NT2/D1 (cell line): ENCODE data around the gene CENPS.

ENCODE experiments used
- DNase-seq: peaks from one replicate; pipeline ENCODE4 v3.0.0-alpha.2; 2011; ENCODE audit warnings: low read depth, low spot score
- H3K27me3 ChIP-seq: 2 replicates; pipeline ENCODE4 v1.6.0; 2011; ENCODE audit warnings: mild to moderate bottlenecking; ENCODE audit not compliant: insufficient read length, insufficient read depth
- H3K36me3 ChIP-seq: 2 replicates; pipeline ENCODE4 v1.6.1; 2011; ENCODE audit warnings: mild to moderate bottlenecking, low read length, mixed read lengths; ENCODE audit not compliant: insufficient read depth, insufficient read length
- H3K4me1 ChIP-seq: 2 replicates; pipeline ENCODE4 v1.5.1; 2011; ENCODE audit not compliant: insufficient read depth, insufficient read length
- H3K4me3 ChIP-seq: 2 replicates; pipeline ENCODE4 v1.5.1; 2011; ENCODE audit warnings: low read depth; ENCODE audit not compliant: insufficient read length
- H3K9ac ChIP-seq: 2 replicates; pipeline ENCODE4 v1.6.0; 2011; ENCODE audit warnings: low read depth; ENCODE audit not compliant: insufficient read length
- H3K9me3 ChIP-seq: 2 replicates; pipeline ENCODE4 v1.5.1; 2011; ENCODE audit warnings: mild to moderate bottlenecking, low read length; ENCODE audit not compliant: insufficient read depth
- SUZ12 ChIP-seq: IDR thresholded peaks from 2 replicates; pipeline ENCODE4 v1.6.1; 2011; ENCODE audit not compliant: insufficient read length, insufficient read depth; ENCODE audit errors: extremely low read depth
- YY1 ChIP-seq: IDR thresholded peaks from 2 replicates; pipeline ENCODE4 v1.6.1; 2011; ENCODE audit not compliant: insufficient read length, insufficient read depth
- ZNF274 ChIP-seq: IDR thresholded peaks from 2 replicates; pipeline ENCODE4 v1.6.1; 2011; ENCODE audit warnings: mild to moderate bottlenecking, low read depth, low read length

CENPS gene

DNA sequence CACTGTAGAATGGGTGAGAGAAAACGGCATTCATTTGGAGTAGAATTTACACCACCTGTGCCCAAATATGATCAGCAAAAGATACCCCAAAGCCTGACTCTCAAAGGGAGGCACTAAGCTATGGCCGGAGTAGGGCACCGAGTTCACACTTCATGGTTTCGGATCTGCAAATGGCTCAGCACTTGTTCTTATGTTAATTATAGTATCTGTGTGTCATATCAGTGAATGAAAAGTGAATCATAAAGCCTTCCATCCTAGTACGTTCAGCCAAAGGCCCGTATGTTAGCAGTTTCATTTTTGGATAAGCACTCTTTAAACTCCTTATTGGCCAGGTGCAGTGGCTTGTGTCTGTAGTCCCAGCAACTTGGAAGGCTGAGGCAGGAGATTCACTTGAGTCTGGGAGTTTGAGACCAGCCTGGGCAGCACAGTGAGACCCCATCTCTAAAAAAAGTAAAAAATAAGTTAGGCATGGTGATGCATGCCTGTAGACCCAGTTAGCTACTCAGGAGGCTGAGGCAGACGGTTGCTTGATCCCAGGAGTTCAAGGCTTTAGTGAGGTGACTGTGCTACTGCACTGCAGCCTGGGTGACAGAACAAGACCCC is 14.7 kb downstream of the CENPS start:
- Histone ChIP-seq H3K4me1 (no peaks in the 10 kb centered on the region), H3K9me3 (no peaks in the 10 kb centered on the region), H3K9ac (no peak overlapping the region), H3K27me3 (no peaks in the 10 kb centered on the region), H3K36me3 (peaks cover 12% of the 10 kb centered on the region), H3K4me3 (no peak overlapping the region)
- no peak for TF ChIP-seq SUZ12
- no peak for TF ChIP-seq ZNF274
- TF ChIP-seq YY1: no peak
- no peak for DNase-seq

DNA sequence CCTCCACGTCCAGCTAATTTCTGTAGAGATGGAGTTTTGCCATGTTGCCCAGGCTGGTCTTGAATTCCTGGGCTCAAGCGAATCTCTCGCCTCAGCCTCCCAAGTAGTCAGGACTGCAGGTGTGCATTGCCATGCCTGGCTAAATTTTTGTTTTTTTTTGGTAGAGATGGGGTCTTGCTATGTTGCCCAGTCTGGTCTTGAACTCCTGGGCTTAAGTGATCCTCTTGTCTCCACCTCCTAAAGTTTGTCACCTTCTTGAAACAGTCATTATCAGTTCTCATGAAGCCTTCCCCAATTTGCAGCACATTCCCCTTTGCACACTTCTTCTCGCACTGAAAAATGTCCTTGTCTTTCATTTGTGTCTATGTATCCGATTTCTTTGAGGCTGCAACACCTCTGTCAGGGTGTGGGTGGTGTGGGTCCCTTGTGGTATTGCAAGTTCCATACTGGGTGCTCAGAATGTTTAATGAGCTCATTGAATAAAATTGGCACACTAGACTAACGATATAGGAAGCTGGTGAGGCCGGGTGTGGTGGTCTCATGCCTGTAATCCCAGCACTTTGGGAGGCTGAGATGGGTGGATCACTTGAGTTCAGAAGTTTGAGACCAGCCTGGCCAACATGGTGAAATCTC is 16.7 kb downstream of the CENPS start:
- H3K36me3 ChIP-seq: peaks cover 5% of the 10 kb centered on the region
- no peaks in the 10 kb centered on the region for H3K9me3 ChIP-seq
- no peaks in the 10 kb centered on the region for H3K4me1 ChIP-seq
- no peak overlapping the region for H3K4me3 ChIP-seq
- TF ChIP-seq ZNF274 (no peak), YY1 (no peak), SUZ12 (no peak)
- no peak for DNase-seq
- H3K9ac ChIP-seq: no peak overlapping the region
- no peaks in the 10 kb centered on the region for H3K27me3 ChIP-seq

DNA sequence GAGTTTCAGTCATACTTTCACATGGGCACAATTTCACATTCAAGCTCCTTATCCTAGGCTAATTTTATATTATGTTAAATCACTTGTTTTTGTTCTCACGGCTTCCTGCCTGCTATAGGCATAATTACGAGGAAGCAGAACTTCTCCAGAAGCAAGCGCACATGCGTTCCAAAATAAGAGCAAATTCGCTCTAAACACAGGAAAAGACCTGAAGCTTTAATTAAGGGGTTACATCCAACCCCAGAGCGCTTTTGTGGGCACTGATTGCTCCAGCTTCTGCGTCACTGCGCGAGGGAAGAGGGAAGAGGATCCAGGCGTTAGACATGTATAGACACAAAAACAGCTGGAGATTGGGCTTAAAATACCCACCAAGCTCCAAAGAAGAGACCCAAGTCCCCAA is 19.5 kb downstream of the CENPS start, which contains the start of gene CORT:
CORT (plus strand) TSS at position 281 of the 400 bp plus-strand sequence. CDS start 193 bp downstream, outside the sequence.
- DNase-seq: no peak
- Histone ChIP-seq H3K9ac (peak within 1 kb of the TSS; percentile 21), H3K4me3 (no peak within 1 kb of the TSS), H3K4me1 (no peaks in the 10 kb centered on the region), H3K36me3 (peaks cover 5% of the 10 kb centered on the region), H3K27me3 (no peaks in the 10 kb centered on the region), H3K9me3 (no peaks in the 10 kb centered on the region; the same call in 1 of the 2 replicates)
- TF ChIP-seq SUZ12 (no peak), YY1 (no peak), ZNF274 (no peak)

DNA sequence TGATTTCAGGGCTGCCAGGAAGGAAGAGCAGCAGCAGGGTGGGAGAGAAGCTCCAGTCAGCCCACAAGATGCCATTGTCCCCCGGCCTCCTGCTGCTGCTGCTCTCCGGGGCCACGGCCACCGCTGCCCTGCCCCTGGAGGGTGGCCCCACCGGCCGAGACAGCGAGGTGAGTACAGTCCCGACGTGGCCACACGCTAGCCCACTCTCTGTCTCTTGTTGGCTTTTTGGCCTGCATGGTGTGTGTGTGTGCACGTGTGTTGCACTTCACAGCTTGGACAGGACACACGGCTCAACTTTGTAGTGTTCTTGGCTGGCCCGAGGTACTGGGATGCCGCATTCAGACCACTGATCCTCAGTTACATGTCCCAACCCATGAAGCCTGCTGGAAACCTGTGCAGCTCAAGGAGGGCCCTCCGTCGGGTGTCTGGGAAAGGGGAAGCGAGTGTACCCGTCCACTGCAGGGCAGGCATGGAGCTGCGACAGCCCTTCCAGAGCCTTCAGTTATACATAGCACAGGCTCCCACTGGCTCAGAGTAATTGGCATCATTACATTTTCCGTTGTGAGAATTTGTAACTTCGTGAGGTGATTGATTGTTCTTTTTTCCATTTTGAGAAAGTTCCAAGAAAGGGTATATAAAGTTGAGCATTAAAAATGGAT is 20.1 kb downstream of the CENPS start:
- Histone ChIP-seq H3K9me3 (no peaks in the 10 kb centered on the region; the same call in 1 of the 2 replicates), H3K4me3 (no peak overlapping the region), H3K36me3 (peaks cover 5% of the 10 kb centered on the region), H3K27me3 (no peaks in the 10 kb centered on the region), H3K4me1 (no peaks in the 10 kb centered on the region), H3K9ac (peak overlapping the region; percentile 21)
- TF ChIP-seq SUZ12 (no peak), ZNF274 (no peak), YY1 (no peak)
- DNase-seq: no peak

DNA sequence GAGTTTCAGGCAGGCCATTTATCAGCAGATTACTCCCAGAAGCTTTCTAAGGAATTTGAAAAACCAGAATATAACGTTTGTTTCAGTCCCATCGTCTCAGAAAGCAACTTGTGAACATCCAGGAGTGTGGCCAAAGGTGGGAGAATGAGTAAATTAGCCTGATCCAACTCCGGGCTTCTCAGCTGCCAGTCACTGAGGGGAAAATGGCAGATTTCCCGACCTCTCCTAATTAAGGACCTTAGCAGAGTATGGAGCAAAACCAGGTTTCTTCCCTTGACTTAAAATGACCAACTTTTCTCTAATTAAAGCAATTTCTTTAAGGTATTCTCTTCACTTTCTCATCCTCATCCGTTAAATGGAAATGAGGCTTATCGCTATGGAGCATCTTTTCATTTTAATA is 20.6 kb downstream of the CENPS start:
- Histone ChIP-seq H3K9me3 (no peaks in the 10 kb centered on the region; the same call in 1 of the 2 replicates), H3K36me3 (peaks cover 4% of the 10 kb centered on the region), H3K27me3 (no peaks in the 10 kb centered on the region), H3K4me1 (no peaks in the 10 kb centered on the region), H3K4me3 (no peak overlapping the region), H3K9ac (no peak overlapping the region)
- DNase-seq: no peak
- TF ChIP-seq SUZ12 (no peak), YY1 (no peak), ZNF274 (no peak)

DNA sequence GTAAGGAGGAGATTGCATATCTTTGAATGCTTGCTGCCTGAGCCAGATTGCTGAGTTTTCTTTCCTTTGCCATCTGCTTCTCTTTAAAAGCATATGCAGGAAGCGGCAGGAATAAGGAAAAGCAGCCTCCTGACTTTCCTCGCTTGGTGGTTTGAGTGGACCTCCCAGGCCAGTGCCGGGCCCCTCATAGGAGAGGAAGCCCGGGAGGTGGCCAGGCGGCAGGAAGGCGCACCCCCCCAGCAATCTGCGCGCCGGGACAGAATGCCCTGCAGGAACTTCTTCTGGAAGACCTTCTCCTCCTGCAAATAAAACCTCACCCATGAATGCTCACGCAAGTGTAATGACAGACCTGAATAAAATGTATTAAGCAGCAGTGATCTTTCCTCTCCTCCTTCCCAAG is 21.1 kb downstream of the CENPS start:
- H3K4me1 ChIP-seq: no peaks in the 10 kb centered on the region
- no peak overlapping the region for H3K4me3 ChIP-seq
- H3K9ac ChIP-seq: no peak overlapping the region
- TF ChIP-seq YY1 (no peak), SUZ12 (no peak), ZNF274 (no peak)
- peaks cover 2% of the 10 kb centered on the region for H3K36me3 ChIP-seq
- H3K27me3 ChIP-seq: no peaks in the 10 kb centered on the region
- no peak for DNase-seq
- H3K9me3 ChIP-seq: no peaks in the 10 kb centered on the region; the same call in 1 of the 2 replicates

DNA sequence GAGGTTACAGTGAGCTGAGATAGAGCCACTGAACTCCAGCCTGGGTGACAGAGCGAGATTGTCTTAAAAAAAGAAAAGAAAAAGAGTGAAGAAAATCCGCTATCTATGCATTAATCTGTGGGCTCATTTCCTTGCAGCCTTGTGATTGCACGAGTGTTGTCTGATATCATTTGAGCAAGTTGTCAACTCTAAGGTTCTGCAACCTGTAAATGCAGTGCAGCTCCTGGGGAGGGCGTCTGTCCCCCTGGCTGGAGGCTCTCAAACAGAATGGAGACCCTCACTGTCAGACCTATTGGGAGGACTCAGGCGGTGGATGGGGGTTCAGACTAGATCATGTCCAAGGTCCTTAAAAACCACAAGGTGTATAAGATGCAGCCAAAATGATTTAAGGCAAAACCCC is 25.8 kb downstream of the CENPS start:
- TF ChIP-seq ZNF274: no peak
- TF ChIP-seq YY1: no peak
- TF ChIP-seq SUZ12: no peak
- Histone ChIP-seq H3K36me3 (peaks cover 16% of the 10 kb centered on the region), H3K4me1 (no peaks in the 10 kb centered on the region), H3K9me3 (no peaks in the 10 kb centered on the region; the same call in 1 of the 2 replicates), H3K4me3 (no peak overlapping the region), H3K9ac (no peak overlapping the region), H3K27me3 (no peaks in the 10 kb centered on the region)
- DNase-seq: no peak
